HG03460 (cell line): Measurements from ENCODE around the gene SIRT3.

Experiments used
- ATAC-seq: cut with Tn5 transposase; IDR thresholded peaks from one replicate; pipeline ENCODE4 v1.9.1; 2021; ENCODE audit not compliant: unreplicated experiment

SIRT3 gene

GRCh38 chr11:235997-236773 lies at the start of gene SIRT3:
TSS of gene SIRT3 (minus strand) at chr11:236342. CDS start at chr11:236328, 14 bp downstream.
- peak; percentile 84 for ATAC-seq

DNA sequence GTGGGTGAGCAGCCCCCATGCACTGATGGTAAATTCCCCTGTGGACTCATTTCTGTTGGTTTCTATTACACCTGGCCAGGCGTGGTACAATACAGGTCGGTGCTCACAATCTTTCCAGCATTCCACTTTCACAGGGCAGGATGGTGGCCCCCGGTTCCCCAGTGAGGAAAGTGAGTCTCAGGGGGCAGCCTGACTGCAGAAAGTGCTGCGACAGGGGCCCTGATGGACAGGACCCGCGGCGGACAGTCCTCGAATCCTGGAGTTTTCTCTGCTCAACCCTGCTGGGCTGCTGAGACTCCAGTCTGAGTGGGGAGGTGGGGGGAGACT lies 49.7 kb upstream of the SIRT3 start:
- ATAC-seq: no peak

- no peak for ATAC-seq
These were observed 49.1 kb upstream of the SIRT3 start for GRCh38 chr11:285021-285893.

DNA sequence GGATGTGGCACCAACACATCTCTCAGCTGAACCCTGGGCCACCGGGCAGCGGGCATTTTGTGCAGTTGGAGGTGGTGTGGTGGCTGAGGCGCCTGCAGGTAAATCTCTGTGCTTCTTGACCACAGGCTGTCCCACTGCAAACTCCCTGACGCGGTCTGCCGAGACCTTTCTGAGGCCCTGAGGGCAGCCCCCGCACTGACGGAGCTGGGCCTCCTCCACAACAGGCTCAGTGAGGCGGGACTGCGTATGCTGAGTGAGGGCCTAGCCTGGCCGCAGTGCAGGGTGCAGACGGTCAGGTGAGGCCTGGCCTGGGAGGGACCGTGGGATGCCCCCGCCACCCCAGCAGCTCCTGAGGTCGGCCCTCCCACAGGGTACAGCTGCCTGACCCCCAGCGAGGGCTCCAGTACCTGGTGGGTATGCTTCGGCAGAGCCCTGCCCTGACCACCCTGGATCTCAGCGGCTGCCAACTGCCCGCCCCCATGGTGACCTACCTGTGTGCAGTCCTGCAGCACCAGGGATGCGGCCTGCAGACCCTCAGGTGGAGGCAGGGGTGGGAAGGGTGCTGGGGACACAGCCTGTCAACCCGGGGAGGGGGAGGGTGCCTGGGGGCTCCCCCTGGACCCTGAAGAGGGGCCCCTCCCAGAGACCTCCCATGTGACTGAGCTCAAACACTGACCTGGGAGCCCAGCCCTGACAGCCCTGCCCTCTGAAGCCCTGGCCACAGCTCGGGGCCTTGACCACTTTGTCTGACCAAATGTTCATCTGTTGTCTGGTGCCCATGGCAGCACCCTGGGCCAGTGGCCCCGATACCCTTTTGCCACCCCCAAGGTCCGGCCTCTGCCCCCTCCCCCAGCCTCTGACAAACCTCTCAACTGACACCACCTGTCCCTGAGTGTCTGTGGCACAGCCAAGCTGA lies 48.2 kb upstream of the SIRT3 start:
- ATAC-seq: no peak

DNA sequence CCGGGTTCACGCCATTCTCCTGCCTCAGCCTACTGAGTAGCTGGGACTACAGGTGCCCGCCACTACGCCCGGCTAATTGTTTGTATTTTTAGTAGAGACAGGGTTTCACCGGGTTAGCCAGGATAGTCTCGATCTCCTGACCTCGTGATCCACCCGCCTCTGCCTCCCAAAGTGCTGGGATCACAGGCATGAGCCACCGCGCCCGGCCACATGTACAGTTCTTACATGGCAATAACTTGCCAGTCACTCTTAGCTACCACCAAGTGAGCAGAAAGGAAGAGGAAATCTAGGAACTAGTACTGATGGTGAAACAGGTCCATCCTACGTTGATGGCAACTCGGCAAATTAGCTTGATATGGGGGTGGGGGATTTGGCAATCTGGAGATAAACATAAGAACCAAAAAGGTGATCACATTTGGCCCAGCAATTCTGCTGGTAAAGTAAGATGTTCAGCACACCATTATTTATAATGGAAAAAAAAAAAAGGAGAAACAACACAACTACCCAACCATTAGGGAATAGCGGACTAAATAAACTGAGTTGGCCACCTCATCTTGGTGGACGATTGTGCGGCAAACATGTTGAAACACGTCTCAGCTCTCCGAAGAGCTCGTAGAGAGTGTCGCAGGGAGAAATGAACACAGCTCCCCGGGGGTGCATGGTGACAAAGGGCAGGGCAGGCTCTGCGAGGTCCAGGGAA lies 47.4 kb upstream of the SIRT3 start:
- ATAC-seq: no peak

DNA sequence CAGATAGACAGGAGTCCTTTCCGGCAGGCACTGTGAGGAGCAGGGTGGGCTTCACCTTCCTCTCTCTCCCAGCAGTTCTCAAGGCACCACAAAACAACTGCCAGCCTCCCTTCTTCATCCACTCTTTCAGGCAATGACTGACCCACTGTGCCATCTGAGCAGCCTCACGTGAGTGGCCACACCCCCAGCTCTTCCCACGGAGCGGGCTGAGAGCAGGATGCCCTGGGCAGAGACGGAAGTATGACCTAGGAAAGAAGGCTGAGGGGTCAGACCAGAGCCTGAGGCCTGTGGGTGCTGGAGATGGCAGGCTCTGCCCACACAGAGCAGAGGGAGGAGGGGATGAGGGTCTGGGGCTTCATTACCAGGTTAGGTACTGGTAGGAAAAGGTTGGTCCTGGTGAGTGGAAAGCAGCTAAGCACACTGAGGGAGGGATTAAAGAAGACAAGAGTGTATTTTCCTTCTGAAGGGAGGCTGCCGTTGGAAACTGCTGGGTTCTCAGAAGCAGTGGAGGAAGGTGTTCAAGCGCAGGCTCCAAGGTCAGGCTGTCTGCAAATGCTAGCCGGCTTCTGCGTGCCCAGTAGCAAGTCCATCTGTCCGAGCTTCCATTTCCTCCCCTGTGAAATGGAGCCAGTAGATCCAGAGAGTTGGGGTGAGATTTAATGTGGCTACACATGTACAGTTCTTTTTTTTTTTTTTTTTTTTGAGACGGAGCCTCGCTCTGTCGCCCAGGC lies 46.7 kb upstream of the SIRT3 start:
- no peak for ATAC-seq

DNA sequence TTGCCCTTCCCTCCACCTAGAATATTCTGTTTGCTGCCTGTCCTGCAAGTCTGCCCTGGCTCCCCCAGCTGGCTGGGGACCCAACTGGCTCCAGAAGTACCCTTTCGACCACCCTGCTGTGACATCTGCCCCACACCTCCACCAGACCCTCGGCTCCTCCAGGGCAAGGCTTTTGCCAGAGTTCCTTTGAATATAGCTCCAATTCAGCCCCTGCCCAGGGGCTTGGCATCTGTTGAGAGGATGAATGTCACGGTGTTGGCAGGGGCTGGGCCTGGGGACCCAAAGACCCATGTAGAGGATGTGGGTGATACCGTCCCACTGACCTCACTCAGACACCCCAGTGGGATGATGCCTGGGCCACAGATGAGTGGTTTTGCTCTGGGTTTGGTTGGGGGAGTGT lies 46.0 kb upstream of the SIRT3 start:
- no peak for ATAC-seq

GRCh38 chr11:281486-282161 lies 45.5 kb upstream of the SIRT3 start:
- no peak for ATAC-seq

GRCh38 chr11:280706-281485 lies 44.8 kb upstream of the SIRT3 start:
- ATAC-seq: no peak

- ATAC-seq: no peak
These were observed 44.0 kb upstream of the SIRT3 start for GRCh38 chr11:279966-280705.

GRCh38 chr11:279040-279965 lies 43.2 kb upstream of the SIRT3 start:
- ATAC-seq: no peak

- ATAC-seq: no peak
These were observed 42.1 kb upstream of the SIRT3 start, which contains the start of gene NLRP6 for GRCh38 chr11:278001-278951. TSS of gene NLRP6 (plus strand) at chr11:278407. CDS start at chr11:278570, 163 bp downstream.

GRCh38 chr11:276219-276618 lies 40.1 kb upstream of the SIRT3 start:
- no peak for ATAC-seq

- ATAC-seq: no peak
These were observed 36.7 kb upstream of the SIRT3 start for GRCh38 chr11:272931-273198.

DNA sequence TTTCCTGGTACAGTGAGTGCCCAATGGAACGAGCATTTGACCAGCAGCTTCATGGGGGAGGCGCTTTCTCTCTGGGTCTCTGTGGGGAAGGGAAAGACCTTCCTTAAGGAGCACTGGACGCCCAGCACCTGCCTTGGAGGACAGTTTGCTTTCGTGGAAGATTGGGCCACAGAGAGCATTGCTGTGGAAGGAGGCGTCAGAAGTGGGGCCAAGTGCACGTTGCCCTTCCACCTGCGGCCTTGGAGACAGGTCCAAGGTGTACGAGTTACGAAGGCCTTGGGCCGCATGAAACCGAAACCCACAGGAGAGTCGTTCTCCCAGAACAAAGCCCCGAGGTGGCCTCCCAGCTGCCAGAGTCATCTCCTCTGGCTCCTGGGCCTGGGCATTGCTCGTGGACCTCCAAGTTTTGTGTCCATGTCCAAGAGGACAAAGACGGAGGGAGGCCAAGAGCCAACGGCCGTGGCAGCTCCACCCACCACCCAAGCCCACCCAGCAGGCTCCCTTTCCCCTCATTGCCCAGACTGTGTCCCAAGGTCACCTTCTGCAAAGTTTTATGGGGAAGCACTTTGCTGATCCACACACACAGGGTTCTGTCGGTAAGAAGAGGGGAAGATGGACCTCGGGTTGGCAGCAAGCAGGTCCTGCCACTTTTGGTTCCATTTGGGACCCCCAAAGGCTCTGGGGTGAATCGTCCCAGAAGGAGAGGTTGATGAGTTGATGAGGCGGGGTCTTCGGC lies 36.2 kb upstream of the SIRT3 start:
- ATAC-seq: no peak
